ENCODE data around the gene NAA10. TPM values are rescaled to one million over a fixed set of nuclear protein-coding genes. Genes with fewer than 3 reads are reported as not detected.

Gene NAA10
- total RNA-seq, 2 donors from 2014 or later: 30.3 to 74.7 TPM

Small RNA genes lying within 50 kb of the gene (microRNA-seq; reads per million reads assigned to microRNA genes)
- 0 reads per million in 2 donors for gene MIR3202-1 (ENCODE audit: borderline number of aligned reads in 2 of 2, borderline replicate concordance in 2 of 2)
- 0 reads per million in 2 donors for gene MIR3202-2 (ENCODE audit: borderline number of aligned reads in 2 of 2, borderline replicate concordance in 2 of 2)

Small RNA genes lying within 50 kb of the gene (small RNA-seq; reads per million reads assigned to genes)
- 0.89 reads per million, percentile 31 among the genes with 10 or more reads in this experiment for gene MIR3202-1

Other genes with a start within 250 kb of the NAA10 start
- 10 to 100 TPM; 11.7 to 18.5 TPM for gene SLC6A8, start 247.1 kb downstream of the NAA10 start, total RNA-seq
- 10 to 100 TPM; 64.6 TPM for gene BCAP31, start 210.7 kb downstream of the NAA10 start, total RNA-seq
- gene ABCD1, start 210.2 kb downstream of the NAA10 start, total RNA-seq: 10 to 100 TPM; 11.2 to 31.6 TPM
- gene PLXNB3, start 170.8 kb downstream of the NAA10 start, total RNA-seq: 10 to 100 TPM in 1 of 2 donors, 1 to 10 TPM in 1; 4.2 to 13.2 TPM
- not detected for gene SRPK3, start 154.0 kb downstream of the NAA10 start, total RNA-seq
- gene IDH3G, start 140.7 kb downstream of the NAA10 start, total RNA-seq: 10 to 100 TPM; 25.2 to 27.7 TPM
- gene SSR4, start 140.4 kb downstream of the NAA10 start, total RNA-seq: 100 to 1,000 TPM; 115 to 238 TPM
- gene PDZD4, start 104.5 kb downstream of the NAA10 start, total RNA-seq: 1 to 10 TPM; 1.6 to 2.6 TPM
- 1 to 10 TPM; 1.8 to 7.9 TPM for gene L1CAM, start 48.9 kb downstream of the NAA10 start, total RNA-seq
- under 1 TPM; 0.66 to 0.78 TPM for gene AVPR2, start 30.4 kb downstream of the NAA10 start, total RNA-seq
- 10 to 100 TPM in 1 of 2 donors, 1 to 10 TPM in 1; 8.6 to 16.6 TPM for gene ARHGAP4, start 8.8 kb downstream of the NAA10 start, total RNA-seq
- 1 to 10 TPM in 1 of 2 donors, under 1 TPM in 1; 0.66 to 6.0 TPM for gene RENBP, start 9.6 kb upstream of the NAA10 start, total RNA-seq
- 10 to 100 TPM; 16.6 to 62.6 TPM for gene HCFC1, start 36.8 kb upstream of the NAA10 start, total RNA-seq
- gene TMEM187, start 37.7 kb upstream of the NAA10 start, total RNA-seq: 10 to 100 TPM in 1 of 2 donors, 1 to 10 TPM in 1; 8.8 to 10.9 TPM
- 100 to 1,000 TPM in 1 of 2 donors, 10 to 100 TPM in 1; 51.6 to 105 TPM for gene IRAK1, start 84.9 kb upstream of the NAA10 start, total RNA-seq
- gene MECP2, start 162.7 kb upstream of the NAA10 start, total RNA-seq: 10 to 100 TPM; 27.8 to 36.3 TPM
- gene OPN1LW, start 209.2 kb upstream of the NAA10 start, total RNA-seq: not detected
- gene OPN1MW, start 247.6 kb upstream of the NAA10 start, total RNA-seq: not detected

Measured in body of pancreas (tissue), 4 donors.